ENCODE measurements around the gene WDR70.
"Not testable (repeated sequence)": the region's sequence is repeated elsewhere in the genome, so short reads cannot be mapped to it uniquely, and the experiment has no call there.

The WDR70 gene

DNA sequence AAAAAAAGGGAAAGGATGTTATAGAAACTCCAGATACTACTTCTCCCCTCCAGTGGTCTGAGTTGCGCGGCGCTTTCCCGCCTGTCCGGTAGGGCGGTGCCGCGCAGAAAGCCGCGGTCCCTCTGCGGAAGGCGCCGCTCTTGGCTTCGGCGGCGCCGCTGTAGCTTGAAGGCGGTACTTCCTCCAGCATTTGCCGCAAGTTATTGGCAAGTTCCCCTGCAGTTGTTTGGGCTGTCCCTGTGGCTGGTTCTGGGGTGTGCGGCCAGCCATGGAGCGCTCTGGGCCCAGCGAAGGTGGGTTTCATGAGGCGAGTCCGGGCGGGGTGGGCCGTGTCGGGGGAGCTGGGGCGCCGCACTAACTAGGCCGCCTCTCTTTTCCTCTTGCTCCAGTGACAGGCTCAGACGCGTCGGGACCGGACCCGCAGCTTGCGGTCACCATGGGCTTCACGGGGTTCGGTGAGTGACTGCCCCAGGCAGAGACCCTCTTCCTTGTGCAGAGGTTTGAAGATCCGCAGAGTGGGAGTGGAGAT, at the start of gene WDR70:
Gene WDR70, plus strand, starts transcription at position 219 of the 529 bp plus-strand sequence. Its CDS starts 50 bp downstream, at position 269.
- peak; percentile 73 for DNase-seq (ENCODE audit: low spot score)

DNA sequence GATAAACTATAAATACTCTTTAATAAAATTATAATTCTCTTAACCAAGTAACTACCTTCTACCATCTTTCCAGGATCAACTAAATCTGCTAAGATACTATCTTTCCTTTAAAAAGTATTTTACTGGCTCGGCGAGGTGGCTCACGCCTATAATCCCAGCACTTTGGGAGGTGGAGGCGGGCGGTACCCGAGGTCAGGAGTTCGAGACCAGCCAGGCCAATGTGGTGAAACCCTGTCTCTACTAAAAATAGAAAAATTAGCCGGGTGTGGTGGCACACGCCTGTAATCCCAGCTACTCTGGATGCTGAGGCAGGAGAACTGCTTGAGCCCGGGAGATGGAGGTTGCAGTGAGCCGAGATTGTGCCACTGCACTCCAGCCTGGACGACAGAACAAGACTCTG, 44.4 kb upstream of the WDR70 start:
- DNase-seq (ENCODE audit: low spot score), result not testable (repeated sequence)

DNA sequence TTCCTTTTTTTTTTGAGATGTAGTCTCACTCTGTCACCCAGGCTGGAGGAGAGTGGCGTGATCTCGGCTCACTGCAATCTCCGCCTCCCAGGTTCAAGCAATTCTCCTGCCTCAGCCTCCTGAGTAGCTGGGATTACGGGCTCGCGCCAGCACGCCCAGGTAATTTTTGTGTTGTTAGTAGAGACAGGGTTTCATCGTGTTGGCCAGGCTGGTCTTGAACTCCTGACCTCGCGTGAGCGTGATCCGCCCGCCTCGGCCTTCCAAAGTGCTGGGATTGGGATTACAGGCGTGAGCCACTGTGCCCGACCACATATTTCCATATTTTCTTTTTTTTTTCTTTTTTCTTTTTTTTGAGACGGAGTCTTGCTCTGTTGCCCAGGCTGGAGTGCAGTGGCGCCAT, 36.4 kb upstream of the WDR70 start:
- not testable (repeated sequence) for DNase-seq (ENCODE audit: low spot score)

DNA sequence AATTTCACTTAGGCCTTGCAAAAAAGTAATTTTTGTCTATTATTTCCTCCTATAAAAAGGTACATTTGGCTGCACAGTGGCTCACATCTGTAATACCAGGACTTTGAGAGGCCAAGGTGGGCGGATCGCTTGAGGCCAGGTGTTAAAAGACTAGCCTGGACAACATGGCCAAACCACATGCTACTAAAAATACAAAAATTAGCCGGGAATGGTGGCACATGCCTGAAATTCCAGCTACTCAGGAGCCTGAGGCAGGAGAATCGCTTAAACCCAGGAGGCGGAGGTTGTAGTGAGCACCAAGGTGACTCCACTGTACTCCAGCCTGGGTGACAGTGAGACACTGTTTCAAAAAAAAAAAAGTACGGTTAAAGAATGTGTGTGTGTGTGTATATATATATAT, 24.0 kb upstream of the WDR70 start:
- DNase-seq (ENCODE audit: low spot score), result no peak

DNA sequence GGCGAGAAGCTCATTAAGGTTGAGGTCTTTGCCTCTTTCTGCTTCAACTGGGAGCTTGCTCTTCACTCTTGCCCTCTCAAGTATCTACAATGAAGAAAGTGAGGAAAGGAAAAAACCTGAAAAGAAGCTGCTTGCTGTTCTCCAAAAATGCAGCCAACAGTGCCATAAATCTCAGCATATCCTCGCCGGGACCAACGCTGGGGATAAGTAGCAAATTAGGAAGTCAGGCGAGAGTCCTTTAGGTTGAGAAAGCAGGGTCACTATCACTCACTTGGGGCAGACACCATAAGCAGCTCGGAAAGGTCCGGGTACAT, 8.6 kb upstream of the WDR70 start:
- no peak for DNase-seq (ENCODE audit: low spot score)

DNA sequence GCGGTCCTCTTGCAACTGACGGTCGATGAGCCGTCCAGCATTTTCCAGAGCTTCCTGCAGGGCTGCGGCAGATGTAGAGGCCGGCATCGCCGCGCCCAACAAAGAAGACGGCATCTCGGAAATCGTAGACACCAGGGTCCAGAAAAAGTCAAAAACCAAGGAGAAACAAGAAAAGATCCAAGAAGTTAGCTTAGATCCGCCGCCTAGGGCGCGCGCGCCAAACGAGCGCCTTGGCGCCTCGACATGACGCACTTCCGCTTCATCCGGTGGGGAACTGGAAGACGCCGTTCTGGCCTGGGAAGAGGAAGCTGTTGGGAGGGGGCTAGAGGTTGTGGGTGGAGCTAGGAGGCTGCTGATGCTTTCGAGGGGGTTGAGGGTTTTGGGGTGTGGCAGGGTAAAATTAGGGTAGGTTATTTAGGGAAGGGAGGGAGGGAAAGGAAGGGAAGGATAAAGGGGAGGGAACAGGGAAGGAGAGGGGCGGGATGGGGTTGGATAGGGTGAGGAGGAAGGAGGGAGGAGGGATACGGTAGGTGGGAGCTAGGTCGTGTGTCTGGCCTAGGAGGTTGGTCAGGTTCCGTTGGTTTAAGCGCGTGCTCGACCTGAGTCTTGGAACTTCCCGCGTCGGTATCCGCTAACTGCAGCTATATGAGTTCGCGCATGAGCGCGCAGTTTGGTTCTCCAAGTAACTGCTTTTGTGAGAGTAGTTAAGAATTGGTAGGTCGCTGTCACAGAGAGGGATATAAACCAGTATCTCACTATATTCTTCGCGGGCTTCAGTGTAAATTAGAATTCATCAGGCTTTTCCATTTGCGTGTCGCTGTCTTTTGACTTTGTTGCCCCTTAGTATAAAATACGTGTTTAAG, 8.0 kb upstream of the WDR70 start, which contains the start of gene NUP155:
Gene NUP155, minus strand, starts transcription at position 243 of the 863 bp plus-strand sequence. Its CDS starts 129 bp downstream, at position 114.
- peak; percentile 60 for DNase-seq (ENCODE audit: low spot score)

DNA sequence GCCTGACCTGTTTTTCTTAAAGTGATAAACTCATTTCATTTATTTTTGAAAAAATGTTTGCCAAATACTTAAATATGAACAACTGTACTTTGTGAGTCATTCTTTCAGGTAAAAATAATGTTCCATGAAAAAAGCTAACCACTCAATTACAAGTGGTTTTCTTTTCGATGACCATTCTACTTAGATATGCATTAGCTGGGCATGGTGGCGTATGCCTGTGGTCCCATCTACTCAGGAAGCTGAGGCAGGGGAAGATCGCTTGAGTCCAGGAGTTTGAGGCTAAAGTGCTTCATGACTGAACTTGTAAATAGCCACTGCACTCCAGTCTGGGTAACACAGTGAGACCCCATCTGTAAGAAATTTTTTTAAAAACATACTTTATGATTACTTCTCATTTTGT, 4.0 kb upstream of the WDR70 start:
- DNase-seq (ENCODE audit: low spot score), result no peak

DNA sequence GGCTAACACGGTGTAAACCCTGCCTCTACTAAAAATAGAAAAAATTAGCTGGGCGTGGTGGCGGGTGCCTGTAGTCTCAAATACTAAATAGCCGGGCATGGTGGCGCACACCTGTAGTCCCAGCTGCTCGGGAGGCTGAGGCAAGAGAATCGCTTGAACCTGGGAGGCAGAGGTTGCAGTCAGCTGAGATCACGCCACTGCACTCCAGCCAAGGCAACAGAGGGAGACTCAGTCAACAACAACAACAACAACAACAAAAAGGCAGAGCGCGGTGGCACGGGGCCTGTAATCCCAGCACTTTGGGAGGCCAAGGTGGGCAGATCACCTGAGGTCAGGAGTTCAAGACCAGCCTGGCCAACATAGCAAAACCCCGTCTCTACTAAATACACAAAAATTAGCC, 1.1 kb upstream of the WDR70 start:
- DNase-seq (ENCODE audit: low spot score), result not testable (repeated sequence)

DNA sequence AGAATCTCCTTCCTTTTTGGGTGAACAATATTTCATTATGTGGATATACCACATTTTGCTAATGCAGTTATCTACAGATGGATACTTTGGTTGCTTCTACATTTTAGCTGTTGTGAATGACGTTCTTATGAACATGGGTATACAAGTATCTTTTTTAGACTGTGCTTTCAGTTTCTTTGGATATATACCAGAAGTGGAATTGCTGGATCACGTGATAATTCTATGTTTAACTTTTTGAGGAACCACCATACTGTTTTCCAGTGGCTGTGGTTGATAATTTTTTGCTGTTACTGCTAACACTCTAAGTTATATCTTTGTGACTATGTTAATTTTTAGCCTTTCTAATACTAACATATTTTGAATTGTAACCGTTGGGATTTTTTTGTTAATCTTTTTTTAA, 12.5 kb downstream of the WDR70 start:
- no peak for DNase-seq (ENCODE audit: low spot score)

DNA sequence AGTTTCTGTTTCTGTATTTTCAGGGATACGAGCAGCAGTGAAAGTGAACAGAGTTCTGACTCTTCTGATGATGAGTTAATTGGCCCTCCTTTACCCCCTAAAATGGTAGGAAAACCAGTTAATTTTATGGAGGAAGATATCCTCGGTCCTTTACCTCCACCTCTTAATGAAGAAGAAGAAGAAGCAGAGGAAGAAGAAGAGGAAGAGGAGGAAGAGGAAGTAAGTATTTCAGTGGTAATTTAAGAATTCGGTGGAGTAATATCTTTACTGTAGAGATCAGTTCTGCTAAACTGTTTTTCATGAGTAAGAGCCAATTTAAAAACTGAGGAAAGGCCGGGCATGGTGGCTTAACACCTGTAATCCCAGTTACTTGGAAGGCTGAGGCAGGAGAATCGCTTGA, 17.2 kb downstream of the WDR70 start:
- no peak for DNase-seq (ENCODE audit: low spot score)

DNA sequence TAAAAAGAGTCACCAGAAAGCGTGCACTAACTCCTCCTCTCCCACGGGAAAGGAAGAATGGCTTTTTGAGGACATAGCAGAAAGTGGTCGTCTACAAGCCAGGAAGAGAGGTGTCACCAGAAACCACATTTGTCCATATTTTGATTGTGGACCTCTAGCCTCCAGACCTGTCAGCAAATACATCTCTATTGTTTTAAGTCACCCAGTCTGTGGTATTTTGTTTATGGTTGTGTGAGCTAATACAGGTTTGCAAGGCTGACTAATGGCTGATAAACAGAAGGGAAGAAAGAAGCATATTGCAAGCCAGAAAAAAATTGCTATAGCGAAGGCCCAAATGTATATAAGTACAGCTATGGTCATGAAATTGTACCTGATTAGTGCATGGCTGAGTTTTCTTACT, 21.4 kb downstream of the WDR70 start:
- DNase-seq (ENCODE audit: low spot score), result no peak

DNA sequence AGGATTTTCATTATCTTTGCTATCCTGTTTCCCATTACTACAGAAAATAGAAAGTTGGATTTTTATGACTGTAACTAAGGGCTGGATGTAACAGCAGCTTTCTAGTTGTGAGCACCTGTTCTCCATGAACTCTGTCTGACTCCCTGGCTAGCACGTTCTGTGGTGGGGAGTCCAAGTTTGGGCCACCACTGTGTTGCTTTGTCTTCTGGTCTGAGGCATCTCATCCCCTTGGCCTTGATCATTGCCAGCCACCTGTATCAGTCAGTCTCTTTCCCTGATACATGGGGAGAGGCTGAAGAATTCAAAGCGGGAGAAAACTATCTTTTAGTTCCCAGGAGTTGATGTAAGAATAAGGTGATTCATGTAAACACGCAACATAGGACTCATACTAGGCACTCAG, 33.4 kb downstream of the WDR70 start:
- DNase-seq (ENCODE audit: low spot score), result no peak

DNA sequence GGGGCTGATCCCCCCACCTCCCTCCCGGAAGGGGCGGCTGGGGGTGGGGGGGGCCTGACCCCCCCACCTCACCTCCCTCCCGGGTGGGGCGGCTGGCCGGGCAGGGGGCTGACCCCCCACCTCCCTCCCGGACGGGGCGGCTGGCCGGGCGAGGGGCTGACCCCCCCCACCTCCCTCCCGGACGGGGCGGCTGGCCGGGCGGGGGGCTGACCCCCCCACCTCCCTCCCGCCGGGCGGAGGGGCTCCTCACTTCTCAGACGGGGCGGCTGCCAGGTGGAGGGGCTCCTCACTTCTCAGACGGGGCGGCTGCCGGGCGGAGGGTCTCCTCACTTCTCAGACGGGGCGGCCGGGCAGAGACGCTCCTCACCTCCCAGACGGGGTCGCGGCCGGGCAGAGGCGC, 36.3 kb downstream of the WDR70 start:
- DNase-seq (ENCODE audit: low spot score), result not testable (repeated sequence)

DNA sequence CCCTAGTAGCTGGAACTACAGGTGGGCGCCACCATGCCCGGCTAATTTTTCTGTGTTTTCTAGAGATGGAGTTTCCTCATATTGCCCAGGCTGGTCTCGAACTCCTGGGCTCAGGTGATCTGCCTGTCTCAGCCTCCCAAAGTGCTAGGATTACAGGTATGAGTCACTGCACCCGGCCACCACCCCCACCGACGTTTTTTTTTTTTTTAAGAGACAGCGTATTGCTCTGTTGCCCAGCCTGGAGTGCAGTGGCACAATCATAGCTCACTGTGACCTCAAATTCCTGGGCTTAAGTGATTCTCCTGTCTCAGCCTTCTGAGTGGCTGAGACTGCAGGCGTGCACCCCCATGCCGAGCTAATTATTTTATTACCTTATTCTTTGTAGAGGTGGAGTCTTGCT, 38.2 kb downstream of the WDR70 start:
- no peak for DNase-seq (ENCODE audit: low spot score)

DNA sequence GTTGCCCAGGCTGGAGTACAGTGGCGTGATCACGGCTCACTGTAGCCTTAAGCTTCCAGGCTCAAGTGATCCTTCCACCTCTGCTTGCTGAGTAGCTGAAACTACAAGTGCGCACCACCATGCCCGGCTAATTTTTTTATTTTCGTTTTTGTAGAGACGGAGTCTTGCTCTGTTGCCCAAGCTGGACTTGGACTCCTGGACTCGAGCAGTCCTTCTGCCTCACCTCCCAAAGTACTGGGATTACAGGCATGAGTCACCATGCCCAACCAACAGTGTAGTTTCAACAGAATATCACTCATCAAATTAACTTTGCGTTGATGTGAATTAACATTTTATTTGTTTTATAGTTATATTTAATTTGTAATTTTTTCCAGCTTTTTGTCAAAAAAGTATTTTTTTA, 45.3 kb downstream of the WDR70 start:
- no peak for DNase-seq (ENCODE audit: low spot score)

DNA sequence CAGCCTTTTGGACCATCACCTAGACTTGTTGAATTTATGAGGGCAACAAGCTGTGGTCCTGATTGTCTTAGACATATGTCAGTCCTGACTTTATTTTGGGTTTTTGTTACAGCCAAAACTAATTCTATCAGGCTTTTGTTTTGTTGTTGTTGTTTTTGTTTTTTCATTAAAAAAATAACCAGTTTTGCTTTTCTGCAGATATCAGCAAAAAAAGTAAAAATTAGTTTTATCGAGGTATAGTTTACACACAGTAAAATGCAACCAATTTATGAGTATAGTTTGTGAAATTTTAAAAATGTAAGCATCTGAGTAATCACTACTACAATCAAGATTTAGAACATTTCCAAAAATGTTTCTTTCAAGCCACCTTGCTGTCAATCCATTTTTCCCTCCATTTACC, 48.9 kb downstream of the WDR70 start:
- DNase-seq (ENCODE audit: low spot score), result no peak

DNA sequence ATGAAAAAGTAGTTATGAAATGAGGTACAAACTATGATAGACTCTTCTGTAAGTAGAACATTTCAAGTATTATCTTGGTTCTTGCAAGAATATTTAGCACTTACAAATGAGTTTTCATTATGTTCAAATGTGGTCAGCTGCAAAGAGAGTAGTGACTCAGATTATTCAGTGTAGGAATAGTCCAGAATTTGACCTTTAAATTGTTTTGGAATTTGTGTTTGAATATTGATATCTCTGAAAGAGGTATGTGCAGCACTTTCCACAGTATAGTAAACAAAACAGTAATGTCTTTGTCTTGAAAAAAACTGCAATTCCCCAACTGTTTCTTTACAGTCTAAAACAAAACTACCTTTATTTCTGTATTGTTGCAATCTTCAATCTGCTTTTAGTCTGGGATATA, 56.1 kb downstream of the WDR70 start:
- no peak for DNase-seq (ENCODE audit: low spot score)

DNA sequence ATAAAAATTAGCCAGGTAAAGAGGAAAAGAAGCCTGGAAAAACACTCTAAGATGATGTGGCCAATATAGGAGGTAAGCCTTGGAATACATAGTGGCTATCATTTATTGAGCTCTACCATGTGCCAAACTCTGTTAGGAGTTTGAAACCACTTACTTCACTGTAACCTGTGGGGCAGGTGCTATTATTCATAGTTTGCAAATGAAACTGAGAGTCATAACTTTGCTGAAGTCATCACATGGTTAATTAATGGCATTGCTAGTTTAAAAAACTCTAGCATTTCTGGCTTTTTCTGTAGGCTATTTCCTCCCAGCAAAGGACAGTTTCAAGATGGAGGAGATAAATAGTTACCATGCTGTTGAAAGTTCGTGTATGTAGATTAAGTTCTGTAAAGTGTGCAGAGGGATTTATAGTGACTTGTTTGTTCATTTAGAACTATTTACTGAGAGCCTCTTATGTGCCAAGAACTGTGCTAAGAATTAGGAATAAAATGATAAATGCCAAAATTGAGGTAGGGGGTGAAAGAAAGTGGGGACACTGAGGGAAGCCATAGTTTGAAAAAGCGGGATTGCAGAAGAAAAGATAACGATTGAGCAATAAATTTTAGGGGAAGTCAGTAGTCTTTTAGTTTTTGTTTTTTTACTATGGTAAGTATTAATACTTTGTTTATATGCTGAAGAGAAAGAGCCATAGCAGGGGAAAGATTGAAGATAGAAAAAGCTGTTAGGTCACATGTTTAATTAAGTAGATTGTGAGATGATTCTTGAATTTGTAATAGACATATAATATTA, 57.2 kb downstream of the WDR70 start:
- DNase-seq (ENCODE audit: low spot score), result no peak

DNA sequence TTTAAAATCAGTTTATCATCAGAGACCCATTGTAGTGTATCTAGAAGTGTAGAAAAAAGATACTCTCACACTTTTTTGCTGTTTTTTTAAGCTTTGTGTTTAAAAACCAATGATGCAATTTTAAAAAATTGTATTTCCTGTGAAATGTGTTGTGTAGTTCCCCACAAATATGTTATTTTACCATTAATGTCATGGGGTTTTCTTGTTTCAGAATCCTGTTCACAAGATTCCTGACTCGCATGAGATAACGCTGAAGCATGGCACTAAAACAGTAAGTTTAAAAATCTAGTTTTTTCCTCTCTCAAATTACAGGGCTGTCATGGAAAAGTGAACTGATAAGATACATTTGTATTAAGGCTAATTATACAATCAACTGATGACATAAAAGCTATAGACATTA, 58.6 kb downstream of the WDR70 start:
- no peak for DNase-seq (ENCODE audit: low spot score)

DNA sequence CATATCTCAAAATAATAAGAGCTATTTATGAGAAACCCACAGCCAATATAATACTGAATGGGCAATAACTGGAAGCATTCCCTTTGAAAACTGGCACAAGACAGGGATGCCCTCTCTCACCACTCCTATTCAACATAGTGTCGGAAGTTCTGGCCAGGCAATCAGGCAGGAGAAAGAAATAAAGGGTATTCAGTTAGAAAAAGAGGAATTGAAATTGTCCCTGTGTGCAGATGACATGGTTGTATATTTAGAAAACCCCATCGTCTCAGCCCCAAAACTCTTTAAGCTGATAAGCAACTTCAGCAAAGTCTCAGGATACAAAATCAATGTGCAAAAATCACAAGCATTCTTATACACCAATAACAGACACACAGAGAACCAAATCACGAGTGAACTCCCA, 66.7 kb downstream of the WDR70 start:
- not testable (repeated sequence) for DNase-seq (ENCODE audit: low spot score)

DNA sequence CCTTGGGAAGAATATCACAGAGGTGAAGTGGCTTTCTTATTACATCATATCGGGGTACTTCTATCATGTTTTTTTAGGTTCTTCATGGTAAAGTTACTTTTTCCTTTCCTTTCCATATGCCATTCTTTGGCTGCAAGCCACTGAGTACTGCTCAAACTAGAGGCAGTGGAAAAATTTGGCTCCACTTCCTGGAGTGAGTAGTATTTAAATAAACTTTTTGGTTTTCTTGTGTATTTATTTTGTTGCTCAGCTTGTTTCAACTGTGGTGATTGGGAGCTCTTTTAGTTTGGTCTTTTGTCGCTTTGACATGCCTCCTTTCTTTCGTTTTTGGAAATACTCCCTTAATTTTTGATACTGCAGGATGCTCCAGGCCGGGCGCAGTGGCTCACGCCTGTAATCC, 69.8 kb downstream of the WDR70 start:
- DNase-seq (ENCODE audit: low spot score), result no peak

DNA sequence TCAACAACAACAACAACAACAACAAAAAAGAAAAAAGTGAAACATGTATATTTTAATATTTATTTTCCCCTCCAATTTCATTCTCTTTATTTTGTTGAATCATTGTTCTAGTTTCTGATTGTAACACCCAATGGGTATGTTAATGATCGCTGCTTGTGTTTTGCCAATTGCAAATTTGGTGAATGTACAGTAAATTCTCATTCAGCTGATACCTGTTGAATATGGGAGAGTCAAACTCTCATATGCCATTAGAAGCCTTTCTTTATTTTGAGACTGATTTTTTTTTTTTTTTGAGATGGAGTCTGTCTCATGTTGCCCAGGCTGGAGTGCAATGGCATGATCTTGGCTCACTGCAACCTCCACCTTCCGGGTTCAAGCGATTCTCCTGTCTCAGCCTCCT, 72.9 kb downstream of the WDR70 start:
- not testable (repeated sequence) for DNase-seq (ENCODE audit: low spot score)

DNA sequence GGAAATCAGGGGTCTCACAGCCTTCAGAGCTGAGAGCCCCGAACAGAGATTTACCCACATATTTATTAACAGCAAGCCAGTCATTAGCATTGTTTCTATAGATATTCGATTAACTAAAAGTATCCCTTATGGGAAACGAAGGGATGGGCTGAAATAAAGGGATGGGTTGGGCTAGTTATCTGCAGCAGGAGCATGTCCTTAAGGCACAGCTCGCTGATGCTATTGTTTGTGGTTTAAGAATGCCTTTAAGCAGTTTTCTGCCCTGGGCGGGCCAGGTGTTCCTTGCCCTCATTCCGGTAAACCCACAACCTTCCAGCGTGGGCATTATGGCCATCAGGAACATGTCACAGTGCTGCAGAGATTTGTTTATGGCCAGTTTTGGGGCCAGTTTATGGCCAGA, 74.1 kb downstream of the WDR70 start:
- not testable (repeated sequence) for DNase-seq (ENCODE audit: low spot score)
